ENCODE results near the gene LAGE3.

Gene LAGE3, protein sequence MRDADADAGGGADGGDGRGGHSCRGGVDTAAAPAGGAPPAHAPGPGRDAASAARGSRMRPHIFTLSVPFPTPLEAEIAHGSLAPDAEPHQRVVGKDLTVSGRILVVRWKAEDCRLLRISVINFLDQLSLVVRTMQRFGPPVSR

DNA sequence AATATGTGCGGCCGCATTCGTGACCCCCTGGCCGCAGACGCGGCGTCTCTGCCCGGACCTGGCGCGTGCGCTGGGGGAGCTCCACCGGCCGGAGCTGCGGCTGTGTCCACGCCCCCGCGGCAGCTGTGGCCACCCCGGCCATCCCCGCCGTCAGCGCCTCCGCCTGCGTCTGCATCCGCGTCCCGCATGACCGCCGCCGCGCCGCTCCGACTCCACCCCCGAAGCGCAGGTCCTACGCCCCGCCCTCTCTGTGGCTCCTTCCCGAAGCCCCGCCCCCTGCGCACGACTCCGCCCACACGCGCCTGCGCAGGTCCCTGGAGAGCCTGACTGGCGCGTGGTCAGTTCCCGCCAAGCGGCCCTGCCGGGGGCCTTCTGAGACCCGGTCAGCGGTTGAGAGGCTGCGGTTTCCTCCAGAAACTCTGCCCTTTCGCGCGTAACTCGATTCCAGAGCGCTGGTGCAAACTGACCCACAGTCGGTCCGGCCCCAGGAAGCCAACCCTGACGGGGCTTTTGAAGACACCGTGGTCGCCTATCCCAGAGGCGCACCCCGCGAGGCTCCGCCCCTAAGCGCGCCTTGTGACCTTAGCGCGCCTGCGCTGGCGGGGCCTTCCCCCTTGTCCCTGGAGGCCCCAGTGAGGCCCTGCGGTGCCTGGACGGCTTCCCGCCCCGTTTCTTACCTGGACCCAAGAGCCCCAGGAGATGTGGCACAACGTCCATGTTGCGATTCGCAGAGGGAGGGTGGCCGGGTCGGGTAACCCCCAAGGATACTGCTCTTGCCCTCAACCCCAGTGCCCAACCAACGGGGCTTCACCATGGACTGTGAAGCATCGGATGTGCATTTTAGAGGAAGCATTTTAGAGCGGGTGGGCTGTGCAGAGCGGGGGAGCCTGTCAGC lies at the start of gene LAGE3:
Gene LAGE3, minus strand, starts transcription at position 554 of the 895 bp plus-strand sequence. Its CDS starts 366 bp downstream, at position 188.
- peak within 1 kb of the TSS; percentile 83 for H3K9ac ChIP-seq (ENCODE audit: low read length)
- H3K9me3 ChIP-seq (ENCODE audit: insufficient read depth, low read length), result no peaks in the 10 kb centered on the region
- no peak for TF ChIP-seq EZH2phosphoT487 (IDR thresholded peaks at IDR 0.05; ENCODE audit: low read depth)
- TF ChIP-seq, protein P1, sequence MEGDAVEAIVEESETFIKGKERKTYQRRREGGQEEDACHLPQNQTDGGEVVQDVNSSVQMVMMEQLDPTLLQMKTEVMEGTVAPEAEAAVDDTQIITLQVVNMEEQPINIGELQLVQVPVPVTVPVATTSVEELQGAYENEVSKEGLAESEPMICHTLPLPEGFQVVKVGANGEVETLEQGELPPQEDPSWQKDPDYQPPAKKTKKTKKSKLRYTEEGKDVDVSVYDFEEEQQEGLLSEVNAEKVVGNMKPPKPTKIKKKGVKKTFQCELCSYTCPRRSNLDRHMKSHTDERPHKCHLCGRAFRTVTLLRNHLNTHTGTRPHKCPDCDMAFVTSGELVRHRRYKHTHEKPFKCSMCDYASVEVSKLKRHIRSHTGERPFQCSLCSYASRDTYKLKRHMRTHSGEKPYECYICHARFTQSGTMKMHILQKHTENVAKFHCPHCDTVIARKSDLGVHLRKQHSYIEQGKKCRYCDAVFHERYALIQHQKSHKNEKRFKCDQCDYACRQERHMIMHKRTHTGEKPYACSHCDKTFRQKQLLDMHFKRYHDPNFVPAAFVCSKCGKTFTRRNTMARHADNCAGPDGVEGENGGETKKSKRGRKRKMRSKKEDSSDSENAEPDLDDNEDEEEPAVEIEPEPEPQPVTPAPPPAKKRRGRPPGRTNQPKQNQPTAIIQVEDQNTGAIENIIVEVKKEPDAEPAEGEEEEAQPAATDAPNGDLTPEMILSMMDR (IDR thresholded peaks at IDR 0.05; ENCODE audit: low read depth, low read length), result no peak
- H3K4me2 ChIP-seq (ENCODE audit: low read length), result peak within 1 kb of the TSS; percentile 99
- H2AFZ ChIP-seq (ENCODE audit: low read depth, low read length), result peak within 1 kb of the TSS; percentile 87; the same call in 1 of the 2 replicates
- peak within 1 kb of the TSS; percentile 87 for H3K27ac ChIP-seq (ENCODE audit: low read length)
- peaks cover 4% of the 10 kb centered on the region for H3K36me3 ChIP-seq (replicated peaks; ENCODE audit: low read depth, low read length)
- H3K79me2 ChIP-seq (ENCODE audit: low read length), result 0 out of 2 replicates have a peak, but pooled peaks cover 2% of the 10 kb centered on the region
- peak within 1 kb of the TSS; percentile 95 for H3K4me3 ChIP-seq (ENCODE audit: low read length)
- H4K20me1 ChIP-seq (ENCODE audit: insufficient read depth, low read length), result no peaks in the 10 kb centered on the region
- no peaks in the 10 kb centered on the region for H3K27me3 ChIP-seq (ENCODE audit: low read depth, low read length)
- peaks cover 24% of the 10 kb centered on the region for H3K4me1 ChIP-seq (ENCODE audit: low read length)

DNA sequence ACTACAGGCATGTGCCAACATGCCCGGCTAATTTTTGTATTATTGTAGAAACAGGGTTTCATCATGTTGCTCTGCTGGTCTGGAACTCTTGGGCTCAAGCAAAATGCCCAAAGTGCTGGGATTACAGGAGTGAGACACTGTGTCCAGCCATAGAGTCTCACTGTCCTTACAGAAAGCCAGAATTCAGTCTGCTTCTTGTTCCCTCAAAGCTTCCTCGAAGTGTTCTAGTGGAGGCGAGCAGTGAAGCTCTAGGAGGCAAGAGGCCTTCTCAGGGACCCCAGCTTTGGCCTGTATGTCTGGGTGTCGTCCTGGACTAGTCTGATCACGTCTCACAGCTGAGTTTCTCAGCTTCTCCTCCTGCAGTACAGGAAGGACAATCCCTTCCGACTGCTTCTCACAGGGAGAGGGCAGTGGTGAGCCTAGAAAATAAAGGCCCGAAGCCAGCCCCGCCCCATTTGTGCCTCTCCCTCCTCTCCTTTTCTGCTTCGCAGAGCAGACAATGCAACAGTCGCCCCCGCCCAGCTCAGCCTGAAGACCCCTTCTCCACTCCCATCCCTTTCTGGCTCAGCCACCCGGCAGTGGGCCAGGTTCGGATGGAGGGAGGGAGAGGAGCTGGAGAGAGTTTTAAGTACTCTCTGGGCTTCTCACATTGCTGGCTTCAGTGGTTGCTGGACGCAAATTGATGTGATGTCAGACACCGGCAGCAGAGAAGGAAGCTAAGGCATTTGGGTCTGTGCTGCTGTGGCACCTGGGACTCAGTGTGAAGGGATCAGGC lies 48.0 kb upstream of the LAGE3 start:
- Histone ChIP-seq H3K4me3 (ENCODE audit: low read length) (peak overlapping the region; percentile 86), H3K36me3 (replicated peaks; ENCODE audit: low read depth, low read length) (no peaks in the 10 kb centered on the region), H3K9ac (ENCODE audit: low read length) (peak overlapping the region; percentile 78), H3K79me2 (ENCODE audit: low read length) (no peaks in the 10 kb centered on the region), H3K27me3 (ENCODE audit: low read depth, low read length) (no peaks in the 10 kb centered on the region), H2AFZ (ENCODE audit: low read depth, low read length) (peak overlapping the region; percentile 87), H3K4me2 (ENCODE audit: low read length) (peak overlapping the region; percentile 99), H4K20me1 (ENCODE audit: insufficient read depth, low read length) (no peaks in the 10 kb centered on the region), H3K9me3 (ENCODE audit: insufficient read depth, low read length) (no peaks in the 10 kb centered on the region), H3K27ac (ENCODE audit: low read length) (peak overlapping the region; percentile 48), H3K4me1 (ENCODE audit: low read length) (peaks cover 11% of the 10 kb centered on the region)
- TF ChIP-seq, protein P1 (IDR thresholded peaks at IDR 0.05; ENCODE audit: low read depth, low read length), result peak; percentile 48
- no peak for TF ChIP-seq EZH2phosphoT487 (IDR thresholded peaks at IDR 0.05; ENCODE audit: low read depth)

DNA sequence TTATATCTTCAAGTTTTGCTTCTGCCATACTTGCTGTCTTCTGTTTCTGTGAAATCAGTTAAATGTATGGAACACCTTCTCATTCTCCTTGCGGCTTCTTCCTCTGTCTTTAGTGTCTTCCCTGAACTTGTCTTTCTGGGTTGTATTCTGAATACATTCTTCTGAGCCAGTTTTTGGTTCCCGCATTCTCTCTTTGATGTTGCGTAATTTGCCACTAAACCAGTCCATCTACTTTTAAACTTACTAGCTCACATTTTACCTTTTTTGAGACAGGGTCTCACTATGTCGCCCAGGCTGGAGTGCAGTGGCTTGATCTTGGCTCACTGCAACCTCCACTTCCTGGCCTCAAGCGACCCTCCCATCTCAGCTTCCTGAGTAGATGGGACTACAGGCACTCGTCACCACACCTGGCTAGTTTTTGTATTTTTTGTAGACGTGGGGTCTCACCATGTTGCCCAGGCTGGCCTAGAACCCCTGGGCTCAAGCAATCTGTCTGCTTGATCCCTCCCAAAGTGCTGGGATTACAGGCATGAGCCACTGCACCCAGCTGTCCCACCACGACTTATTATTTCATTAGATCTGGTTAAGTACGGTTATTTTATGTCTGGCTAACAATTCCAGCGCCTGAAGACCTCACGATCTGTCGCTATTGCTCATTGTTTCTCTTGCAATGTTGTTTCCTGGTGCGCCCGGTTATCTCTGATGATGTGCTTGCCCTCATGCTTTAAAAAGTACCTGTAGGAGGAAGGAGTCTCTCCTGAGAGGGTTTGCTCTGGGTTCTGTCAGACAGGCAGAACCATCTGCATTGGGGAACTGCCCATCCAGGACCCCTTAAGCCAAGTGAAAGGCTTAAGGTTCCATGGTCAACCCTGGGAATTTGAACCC lies 46.8 kb upstream of the LAGE3 start:
- H3K27me3 ChIP-seq (ENCODE audit: low read depth, low read length), result no peaks in the 10 kb centered on the region
- no peaks in the 10 kb centered on the region for H3K9me3 ChIP-seq (ENCODE audit: insufficient read depth, low read length)
- H3K9ac ChIP-seq (ENCODE audit: low read length), result no peak overlapping the region
- peaks cover 11% of the 10 kb centered on the region for H3K4me1 ChIP-seq (ENCODE audit: low read length)
- no peak overlapping the region for H3K4me3 ChIP-seq (ENCODE audit: low read length)
- H3K4me2 ChIP-seq (ENCODE audit: low read length), result no peak overlapping the region
- H3K36me3 ChIP-seq (replicated peaks; ENCODE audit: low read depth, low read length), result no peaks in the 10 kb centered on the region
- no peaks in the 10 kb centered on the region for H3K79me2 ChIP-seq (ENCODE audit: low read length)
- H3K27ac ChIP-seq (ENCODE audit: low read length), result no peak overlapping the region
- H4K20me1 ChIP-seq (ENCODE audit: insufficient read depth, low read length), result no peaks in the 10 kb centered on the region
- H2AFZ ChIP-seq (ENCODE audit: low read depth, low read length), result no peak overlapping the region
- TF ChIP-seq, protein P1 (IDR thresholded peaks at IDR 0.05; ENCODE audit: low read depth, low read length), result no peak
- TF ChIP-seq EZH2phosphoT487 (IDR thresholded peaks at IDR 0.05; ENCODE audit: low read depth), result no peak

All from OCI-LY3 (cell line).